Neural cell (in vitro differentiated cells): ENCODE data around the gene DSCAML1. TPM values are rescaled to one million over a fixed set of nuclear protein-coding genes. Genes with fewer than 3 reads are reported as not detected.
A peak's percentile ranks its signal among the peaks of the same experiment; 100 is the strongest.

Experiments
- H2AFZ ChIP-seq: fragments of 200-600, 300-800 bp; sonication (generic), shearing (Covaris generic); 2 replicates; pipeline ENCODE4 v1.6.0; 2014; ENCODE audit warnings: low read depth, mild to moderate bottlenecking, antibody characterized with exemption, low read length, moderate library complexity
- H3F3A ChIP-seq: fragments of 200-600 bp; shearing (Covaris generic); 2 replicates; pipeline ENCODE4 v1.6.1; 2016; ENCODE audit warnings: mild to moderate bottlenecking, moderate library complexity, mixed read lengths, antibody characterized with exemption, low read length; ENCODE audit not compliant: insufficient read depth, poor library complexity, severe bottlenecking
- H3K27ac ChIP-seq: fragments of 200-600, 300-800 bp; sonication (generic), shearing (Covaris generic); 2 replicates; pipeline ENCODE4 v1.5.1; 2014; ENCODE audit warnings: mild to moderate bottlenecking, low read length, moderate library complexity
- H3K27me3 ChIP-seq: fragments of 300-800, 200-600 bp; sonication (generic), shearing (Covaris generic); 2 replicates; pipeline ENCODE4 v1.6.0; 2014; ENCODE audit warnings: mild to moderate bottlenecking, low read depth, low read length, moderate library complexity; ENCODE audit not compliant: insufficient read depth
- H3K36me3 ChIP-seq: fragments of 300-800, 200-600 bp; sonication (generic), shearing (Covaris generic); 2 replicates; pipeline ENCODE4 v1.5.1; 2014; ENCODE audit warnings: mild to moderate bottlenecking, antibody characterized with exemption, low read length, moderate library complexity; ENCODE audit not compliant: insufficient read depth
- H3K4me2 ChIP-seq: fragments of 300-800, 200-600 bp; sonication (generic), shearing (Covaris generic); 2 replicates; pipeline ENCODE4 v1.6.0; 2014; ENCODE audit warnings: mild to moderate bottlenecking, low read length
- H3K4me3 ChIP-seq: fragments of 300-800, 200-600 bp; sonication (generic), shearing (Covaris generic); 2 replicates; pipeline ENCODE4 v1.5.1; 2014; ENCODE audit warnings: mild to moderate bottlenecking, low read length, moderate library complexity
- H3K79me2 ChIP-seq: fragments of 200-600 bp; shearing (Covaris generic); replicated peaks from 2 replicates; pipeline ENCODE4 v1.6.0; 2014; ENCODE audit warnings: mild to moderate bottlenecking, low read length, moderate library complexity; ENCODE audit not compliant: insufficient read depth
- H3K9ac ChIP-seq: fragments of 300-800, 200-600 bp; sonication (generic), shearing (Covaris generic); 2 replicates; pipeline ENCODE4 v1.6.1; 2016; ENCODE audit warnings: mild to moderate bottlenecking, low read length, mixed read lengths
- H3K9me2 ChIP-seq: fragments of 200-600 bp; shearing (Covaris generic); 2 replicates; pipeline ENCODE4 v1.6.1; 2016; ENCODE audit warnings: mild to moderate bottlenecking, low read length, mixed read lengths; ENCODE audit not compliant: insufficient read depth
- H3K9me3 ChIP-seq: fragments of 200-600, 300-800 bp; sonication (generic), shearing (Covaris generic); 2 replicates; pipeline ENCODE4 v1.6.1; 2016; ENCODE audit warnings: mild to moderate bottlenecking, mixed run types, low read length, moderate library complexity, mixed read lengths
- H4K20me1 ChIP-seq: fragments of 200-600 bp; shearing (Covaris generic); 2 replicates; pipeline ENCODE4 v1.6.1; 2016; ENCODE audit warnings: mild to moderate bottlenecking, mixed run types; ENCODE audit not compliant: insufficient read depth
- EP300 ChIP-seq: fragments of 450-650 bp; conservative IDR thresholded peaks from 2 replicates; pipeline ENCODE4 v1.6.1; 2014; ENCODE audit warnings: antibody characterized with exemption, mild to moderate bottlenecking, moderate library complexity; ENCODE audit not compliant: poor library complexity, severe bottlenecking
- EZH2 ChIP-seq: fragments of 200-600, 300-800 bp; shearing (Covaris generic), sonication (generic); IDR thresholded peaks from 2 replicates; pipeline ENCODE4 v1.6.1; 2014; ENCODE audit warnings: antibody characterized with exemption, low read length, borderline replicate concordance, mild to moderate bottlenecking; ENCODE audit not compliant: insufficient read depth, poor library complexity, severe bottlenecking
- MXI1 ChIP-seq: fragments of 450-650 bp; conservative IDR thresholded peaks from 2 replicates; pipeline ENCODE4 v1.6.1; 2014; ENCODE audit warnings: antibody characterized with exemption, mild to moderate bottlenecking; ENCODE audit not compliant: poor library complexity, severe bottlenecking
- POLR2AphosphoS5 ChIP-seq: IDR thresholded peaks from 2 replicates; pipeline ENCODE4 v1.6.1; 2012
- RAD21 ChIP-seq: fragments of 450-650 bp; conservative IDR thresholded peaks from 2 replicates; pipeline ENCODE4 v1.6.1; 2014; ENCODE audit warnings: antibody characterized with exemption, mild to moderate bottlenecking, moderate library complexity
- SMC3 ChIP-seq: fragments of 450-650 bp; conservative IDR thresholded peaks from 2 replicates; pipeline ENCODE4 v1.6.1; 2014; ENCODE audit warnings: antibody characterized with exemption, mild to moderate bottlenecking, moderate library complexity; ENCODE audit not compliant: poor library complexity
- TAF1 ChIP-seq: IDR thresholded peaks from 2 replicates; pipeline ENCODE4 v1.6.1; 2012; ENCODE audit warnings: low read depth
- polyA plus RNA-seq: library from polyadenylated mRNA; depleted of rRNA; stranded (reverse); fragments of >200 nt; gene quantifications from 2 replicates; pipeline ENCODE4 v1.2.3, GENCODE V29; 2014
- TF ChIP-seq, protein P1 (sequence below): fragments of 450-650 bp; IDR thresholded peaks from 2 replicates; pipeline ENCODE4 v1.5.1; 2014; ENCODE audit warnings: antibody characterized with exemption, mild to moderate bottlenecking, moderate library complexity; ENCODE audit not compliant: poor library complexity, severe bottlenecking
- TF ChIP-seq, protein P2 (sequence below): IDR thresholded peaks from 2 replicates; pipeline ENCODE4 v1.6.1; 2012; ENCODE audit warnings: borderline replicate concordance

The DSCAML1 gene
- polyA plus RNA-seq, 1 donor from 2014 or later: 1.3 TPM

DNA sequence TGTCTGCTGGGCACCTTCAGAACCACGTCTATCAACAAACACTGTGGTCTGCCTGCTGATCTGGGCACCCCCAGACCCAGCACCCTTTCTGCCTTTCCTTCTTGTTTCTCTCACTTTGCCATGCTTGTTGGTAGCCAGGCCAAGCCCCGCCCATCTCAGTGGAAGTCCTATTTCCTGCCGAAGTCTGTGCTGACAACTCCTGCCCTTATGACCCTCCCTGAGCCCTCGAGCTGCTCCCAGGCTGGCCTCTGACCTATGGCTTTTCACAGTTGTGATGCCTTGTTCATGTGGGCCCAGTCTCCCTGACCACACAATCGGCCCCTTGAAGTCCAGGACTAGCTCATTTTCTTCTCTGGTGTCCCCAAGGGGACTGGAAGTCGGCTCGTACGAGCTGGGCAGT, 132.1 kb downstream of the DSCAML1 start:
- H3K27me3 ChIP-seq: no peaks in the 10 kb centered on the region
- no peaks in the 10 kb centered on the region for H3K9me3 ChIP-seq
- H3K4me3 ChIP-seq: no peak overlapping the region
- no peaks in the 10 kb centered on the region for H3K9me2 ChIP-seq
- no peak overlapping the region for H2AFZ ChIP-seq
- no peak for TF ChIP-seq EZH2
- TF ChIP-seq, protein P1, sequence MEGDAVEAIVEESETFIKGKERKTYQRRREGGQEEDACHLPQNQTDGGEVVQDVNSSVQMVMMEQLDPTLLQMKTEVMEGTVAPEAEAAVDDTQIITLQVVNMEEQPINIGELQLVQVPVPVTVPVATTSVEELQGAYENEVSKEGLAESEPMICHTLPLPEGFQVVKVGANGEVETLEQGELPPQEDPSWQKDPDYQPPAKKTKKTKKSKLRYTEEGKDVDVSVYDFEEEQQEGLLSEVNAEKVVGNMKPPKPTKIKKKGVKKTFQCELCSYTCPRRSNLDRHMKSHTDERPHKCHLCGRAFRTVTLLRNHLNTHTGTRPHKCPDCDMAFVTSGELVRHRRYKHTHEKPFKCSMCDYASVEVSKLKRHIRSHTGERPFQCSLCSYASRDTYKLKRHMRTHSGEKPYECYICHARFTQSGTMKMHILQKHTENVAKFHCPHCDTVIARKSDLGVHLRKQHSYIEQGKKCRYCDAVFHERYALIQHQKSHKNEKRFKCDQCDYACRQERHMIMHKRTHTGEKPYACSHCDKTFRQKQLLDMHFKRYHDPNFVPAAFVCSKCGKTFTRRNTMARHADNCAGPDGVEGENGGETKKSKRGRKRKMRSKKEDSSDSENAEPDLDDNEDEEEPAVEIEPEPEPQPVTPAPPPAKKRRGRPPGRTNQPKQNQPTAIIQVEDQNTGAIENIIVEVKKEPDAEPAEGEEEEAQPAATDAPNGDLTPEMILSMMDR: no peak
- TF ChIP-seq TAF1: no peak
- TF ChIP-seq, protein P2, sequence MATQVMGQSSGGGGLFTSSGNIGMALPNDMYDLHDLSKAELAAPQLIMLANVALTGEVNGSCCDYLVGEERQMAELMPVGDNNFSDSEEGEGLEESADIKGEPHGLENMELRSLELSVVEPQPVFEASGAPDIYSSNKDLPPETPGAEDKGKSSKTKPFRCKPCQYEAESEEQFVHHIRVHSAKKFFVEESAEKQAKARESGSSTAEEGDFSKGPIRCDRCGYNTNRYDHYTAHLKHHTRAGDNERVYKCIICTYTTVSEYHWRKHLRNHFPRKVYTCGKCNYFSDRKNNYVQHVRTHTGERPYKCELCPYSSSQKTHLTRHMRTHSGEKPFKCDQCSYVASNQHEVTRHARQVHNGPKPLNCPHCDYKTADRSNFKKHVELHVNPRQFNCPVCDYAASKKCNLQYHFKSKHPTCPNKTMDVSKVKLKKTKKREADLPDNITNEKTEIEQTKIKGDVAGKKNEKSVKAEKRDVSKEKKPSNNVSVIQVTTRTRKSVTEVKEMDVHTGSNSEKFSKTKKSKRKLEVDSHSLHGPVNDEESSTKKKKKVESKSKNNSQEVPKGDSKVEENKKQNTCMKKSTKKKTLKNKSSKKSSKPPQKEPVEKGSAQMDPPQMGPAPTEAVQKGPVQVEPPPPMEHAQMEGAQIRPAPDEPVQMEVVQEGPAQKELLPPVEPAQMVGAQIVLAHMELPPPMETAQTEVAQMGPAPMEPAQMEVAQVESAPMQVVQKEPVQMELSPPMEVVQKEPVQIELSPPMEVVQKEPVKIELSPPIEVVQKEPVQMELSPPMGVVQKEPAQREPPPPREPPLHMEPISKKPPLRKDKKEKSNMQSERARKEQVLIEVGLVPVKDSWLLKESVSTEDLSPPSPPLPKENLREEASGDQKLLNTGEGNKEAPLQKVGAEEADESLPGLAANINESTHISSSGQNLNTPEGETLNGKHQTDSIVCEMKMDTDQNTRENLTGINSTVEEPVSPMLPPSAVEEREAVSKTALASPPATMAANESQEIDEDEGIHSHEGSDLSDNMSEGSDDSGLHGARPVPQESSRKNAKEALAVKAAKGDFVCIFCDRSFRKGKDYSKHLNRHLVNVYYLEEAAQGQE: no peak
- no peak for TF ChIP-seq SMC3
- no peak for TF ChIP-seq EP300
- TF ChIP-seq MXI1: no peak
- TF ChIP-seq RAD21: no peak
- TF ChIP-seq POLR2AphosphoS5: no peak
- H3K36me3 ChIP-seq: no peaks in the 10 kb centered on the region
- H3K9ac ChIP-seq: no peak overlapping the region
- no peaks in the 10 kb centered on the region for H4K20me1 ChIP-seq
- H3K4me2 ChIP-seq: no peak overlapping the region
- no peaks in the 10 kb centered on the region for H3F3A ChIP-seq
- no peak overlapping the region for H3K27ac ChIP-seq
- no peaks in the 10 kb centered on the region for H3K79me2 ChIP-seq

DNA sequence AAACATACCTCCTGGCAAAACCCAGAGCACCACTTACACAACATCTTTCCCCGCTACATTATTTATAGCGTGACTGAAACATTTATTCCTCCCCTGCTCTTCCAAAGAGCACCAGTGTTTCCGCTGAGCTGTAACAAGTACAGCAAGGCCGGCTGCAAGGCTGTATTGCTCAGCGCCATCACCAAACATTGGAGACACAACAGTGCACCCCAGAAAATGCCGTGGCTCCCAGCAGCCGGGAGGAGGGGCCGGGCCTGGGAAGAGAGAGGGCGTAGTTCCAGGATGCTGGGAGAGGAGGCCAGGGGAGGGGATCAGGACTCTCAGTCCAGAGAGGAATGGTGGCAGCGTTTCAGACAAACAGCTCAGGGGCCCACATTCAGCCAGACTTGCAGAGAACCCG, 133.2 kb downstream of the DSCAML1 start:
- Histone ChIP-seq H3K27ac (peak overlapping the region; percentile 54), H2AFZ (no peak overlapping the region), H4K20me1 (no peaks in the 10 kb centered on the region), H3K27me3 (no peaks in the 10 kb centered on the region), H3K9me3 (no peaks in the 10 kb centered on the region), H3K4me2 (no peak overlapping the region), H3K79me2 (no peaks in the 10 kb centered on the region), H3K9ac (peak overlapping the region; percentile 44), H3F3A (no peaks in the 10 kb centered on the region), H3K36me3 (no peaks in the 10 kb centered on the region), H3K4me3 (peak overlapping the region; percentile 6), H3K9me2 (no peaks in the 10 kb centered on the region)
- TF ChIP-seq RAD21 (no peak), TAF1 (no peak), MXI1 (no peak), EP300 (no peak), POLR2AphosphoS5 (peak; percentile 46), SMC3 (peak; percentile 20), EZH2 (no peak)
- TF ChIP-seq, protein P2: peak; percentile 33
- TF ChIP-seq, protein P1: no peak
